ENCODE data around the gene TAB2. TPM values are rescaled to one million over a fixed set of nuclear protein-coding genes. Genes with fewer than 3 reads are reported as not detected.

Gene TAB2
- total RNA-seq, 1 experiment from 2014 or later, result 52.2 TPM

GRCh38 chr6:149387779-149388512 is 70.4 kb downstream of the TAB2 start:
- intact Hi-C loops (cut with micrococcal nuclease; ENCODE audit: unreplicated experiment), result no loop called here
- TF ChIP-seq CTCF (conservative IDR thresholded peaks at IDR 0.05; ENCODE audit: low read depth, low read length) (no peak), EZH2 (IDR thresholded peaks at IDR 0.05; ENCODE audit: borderline replicate concordance, low read depth, low read length, poor library complexity, severe bottlenecking) (no peak)
- no peak for DNase-seq (ENCODE audit: low spot score)
- POLR2A ChIA-PET (ENCODE audit: low non-redundant PET), result no interaction called here
- no peak overlapping the region for H3K4me3 ChIP-seq (ENCODE audit: low read depth, low read length, poor library complexity, severe bottlenecking)
- H3K36me3 ChIP-seq (ENCODE audit: insufficient read depth, low read length, poor library complexity, severe bottlenecking), result peaks cover 6% of the 10 kb centered on the region
- CTCF ChIA-PET, result interaction anchor here (0.5 kb wide), 1 partner anchor 727 kb away, joined by 3 read pairs; no protein-coding TSS in a partner anchor
- BruUV-seq (replicated peaks), result no TSS peak
- H3K27me3 ChIP-seq (replicated peaks; ENCODE audit: insufficient read depth, low read depth, low read length, poor library complexity), result no peaks in the 10 kb centered on the region
- H3K9me3 ChIP-seq (ENCODE audit: low read depth, low read length, poor library complexity, severe bottlenecking), result peaks cover 13% of the 10 kb centered on the region
- H3K4me1 ChIP-seq (ENCODE audit: insufficient read depth, low read length, poor library complexity, severe bottlenecking), result no peaks in the 10 kb centered on the region
- no peak overlapping the region for H3K27ac ChIP-seq (ENCODE audit: low read depth, low read length, poor library complexity, severe bottlenecking)

DNA sequence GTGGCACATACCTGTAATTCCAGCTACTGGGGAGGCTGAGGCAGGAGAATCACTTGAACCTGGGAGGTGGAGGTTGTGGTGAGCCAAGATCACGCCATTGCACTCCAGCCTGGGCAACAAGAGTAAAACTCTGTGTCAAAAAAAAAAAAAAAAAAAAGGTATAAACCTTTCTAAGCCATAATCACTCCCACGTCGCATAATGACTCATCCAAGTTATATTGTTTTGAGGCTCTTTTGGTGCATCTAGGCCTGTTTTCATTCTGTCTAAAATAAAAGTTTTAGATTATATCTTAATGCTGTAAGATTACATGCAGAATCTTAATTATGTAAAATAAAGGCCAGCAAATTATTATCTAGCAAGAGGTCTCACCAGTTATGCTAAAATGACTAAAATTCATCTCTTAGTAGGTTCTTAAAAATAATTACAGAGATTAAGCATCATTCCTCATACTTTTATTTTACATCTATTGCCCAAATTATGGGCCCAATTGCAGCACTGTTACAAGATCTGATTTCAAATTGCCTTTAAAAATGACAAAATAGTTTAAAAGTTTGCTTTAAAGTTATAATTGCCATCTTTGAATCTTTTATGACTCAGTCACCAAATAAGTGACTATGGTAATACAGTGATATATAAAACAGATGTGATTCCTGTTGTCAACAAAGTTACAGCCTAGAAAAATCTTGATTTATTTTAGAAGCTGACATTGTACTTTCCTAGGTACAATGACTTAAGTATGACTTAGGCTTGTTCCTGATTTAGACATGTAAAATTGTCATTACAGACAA is 72.2 kb downstream of the TAB2 start:
- intact Hi-C loops (cut with micrococcal nuclease; ENCODE audit: unreplicated experiment), result no loop called here
- H3K9me3 ChIP-seq (ENCODE audit: low read depth, low read length, poor library complexity, severe bottlenecking), result peaks cover 13% of the 10 kb centered on the region
- POLR2A ChIA-PET (ENCODE audit: low non-redundant PET), result no interaction called here
- H3K4me1 ChIP-seq (ENCODE audit: insufficient read depth, low read length, poor library complexity, severe bottlenecking), result no peaks in the 10 kb centered on the region
- H3K36me3 ChIP-seq (ENCODE audit: insufficient read depth, low read length, poor library complexity, severe bottlenecking), result peaks cover 6% of the 10 kb centered on the region
- H3K27ac ChIP-seq (ENCODE audit: low read depth, low read length, poor library complexity, severe bottlenecking), result no peak overlapping the region
- DNase-seq (ENCODE audit: low spot score), result no peak
- BruUV-seq (replicated peaks), result no TSS peak
- no peaks in the 10 kb centered on the region for H3K27me3 ChIP-seq (replicated peaks; ENCODE audit: insufficient read depth, low read depth, low read length, poor library complexity)
- CTCF ChIA-PET, result no interaction called here
- H3K4me3 ChIP-seq (ENCODE audit: low read depth, low read length, poor library complexity, severe bottlenecking), result no peak overlapping the region
- TF ChIP-seq EZH2 (IDR thresholded peaks at IDR 0.05; ENCODE audit: borderline replicate concordance, low read depth, low read length, poor library complexity, severe bottlenecking), result no peak
- no peak for TF ChIP-seq CTCF (conservative IDR thresholded peaks at IDR 0.05; ENCODE audit: low read depth, low read length)

GRCh38 chr6:149392093-149392492 is 74.6 kb downstream of the TAB2 start:
- DNase-seq (ENCODE audit: low spot score), result no peak
- H3K9me3 ChIP-seq (ENCODE audit: low read depth, low read length, poor library complexity, severe bottlenecking), result peaks cover 8% of the 10 kb centered on the region
- no peak overlapping the region for H3K4me3 ChIP-seq (ENCODE audit: low read depth, low read length, poor library complexity, severe bottlenecking)
- H3K36me3 ChIP-seq (ENCODE audit: insufficient read depth, low read length, poor library complexity, severe bottlenecking), result peaks cover 10% of the 10 kb centered on the region
- H3K4me1 ChIP-seq (ENCODE audit: insufficient read depth, low read length, poor library complexity, severe bottlenecking), result no peaks in the 10 kb centered on the region
- CTCF ChIA-PET, result no interaction called here
- intact Hi-C loops (cut with micrococcal nuclease; ENCODE audit: unreplicated experiment), result no loop called here
- TF ChIP-seq EZH2 (IDR thresholded peaks at IDR 0.05; ENCODE audit: borderline replicate concordance, low read depth, low read length, poor library complexity, severe bottlenecking) (no peak), CTCF (conservative IDR thresholded peaks at IDR 0.05; ENCODE audit: low read depth, low read length) (no peak)
- H3K27me3 ChIP-seq (replicated peaks; ENCODE audit: insufficient read depth, low read depth, low read length, poor library complexity), result no peaks in the 10 kb centered on the region
- H3K27ac ChIP-seq (ENCODE audit: low read depth, low read length, poor library complexity, severe bottlenecking), result no peak overlapping the region
- POLR2A ChIA-PET (ENCODE audit: low non-redundant PET), result no interaction called here
- BruUV-seq (replicated peaks), result no TSS peak

Measured in A673 (cell line).